GM10248 (cell line): ENCODE data around the gene GNRH2.

Source experiments
- CTCF ChIA-PET: fragments of 300-600 bp; sonication (Branson Sonifier 250); formaldehyde crosslinking; extraction: SDS; loops from one replicate; lab custom pipeline; 2021; ENCODE audit warnings: antibody characterized with exemption; lab: Yijun Ruan, JAX
- POLR2A ChIA-PET: fragments of 350-650 bp; sonication (Branson Sonifier 250); formaldehyde crosslinking; extraction: SDS; loops from one replicate; lab custom pipeline; 2020; ENCODE audit warnings: antibody characterized with exemption; lab: Yijun Ruan, JAX
- DNase-seq: peaks from one replicate; pipeline ENCODE4 v3.0.0; 2012; ENCODE audit errors: extremely low spot score
- CTCF ChIP-seq: IDR thresholded peaks from 2 replicates; pipeline ENCODE4 v1.5.1; 2012; ENCODE audit warnings: mild to moderate bottlenecking, low read depth; ENCODE audit errors: extremely low read depth, missing control alignments, control extremely low read depth

The GNRH2 gene

GRCh38 chr20:3027987-3028386, 15.4 kb upstream of the GNRH2 start:
- CTCF ChIA-PET, result no interaction called here
- no peak for DNase-seq
- POLR2A ChIA-PET, result no interaction called here
- TF ChIP-seq CTCF, result no peak

GRCh38 chr20:3031524-3032147, 11.8 kb upstream of the GNRH2 start:
- ChIA-PET POLR2A (no interaction called here), CTCF (no interaction called here)
- TF ChIP-seq CTCF, result no peak
- no peak for DNase-seq

- ChIA-PET POLR2A (no interaction called here), CTCF (no interaction called here)
- TF ChIP-seq CTCF, result no peak
- DNase-seq, result no peak
Measured at GRCh38 chr20:3032624-3033023, 10.8 kb upstream of the GNRH2 start.

- no peak for DNase-seq
- TF ChIP-seq CTCF, result no peak
- ChIA-PET CTCF (interaction anchor here (0.7 kb wide), 1 partner anchor 16 kb away, joined by 6 read pairs; no protein-coding TSS in a partner anchor), POLR2A (no interaction called here)
Measured at GRCh38 chr20:3037654-3038053, 5.8 kb upstream of the GNRH2 start.

- POLR2A ChIA-PET, result interaction anchor here (0.6 kb wide), 1 partner anchor 117 kb away, joined by 3 read pairs; no protein-coding TSS in a partner anchor
- no peak for TF ChIP-seq CTCF
- DNase-seq, result no peak
- CTCF ChIA-PET, result interaction anchor here (1.9 kb wide), 1 partner anchor 15 kb away, joined by 10 read pairs; no protein-coding TSS in a partner anchor
Measured at GRCh38 chr20:3038454-3038853, 5.0 kb upstream of the GNRH2 start.

GRCh38 chr20:3039426-3039825, 4.0 kb upstream of the GNRH2 start:
- ChIA-PET POLR2A (no interaction called here), CTCF (interaction anchor here (1.1 to 1.9 kb wide), 2 partner anchors 14 to 23 kb away, joined by 4 to 10 read pairs; no protein-coding TSS in a partner anchor)
- TF ChIP-seq CTCF, result no peak
- no peak for DNase-seq
